Stimulated activated CD4-positive, alpha-beta T cell treated with anti-CD3 and anti-CD28 coated beads, Interleukin-12 subunit alpha, Interleukin-12 subunit beta, amount 100 ng/mL, for 48 hours (primary cell): ENCODE data around the gene CENPX.
A peak's percentile ranks its signal among the peaks of the same experiment; 100 is the strongest.

Source experiments
- DNase-seq, 3 donors: peaks; one replicate each; pipeline ENCODE4 v3.0.0-alpha.2; 2020; ENCODE audit warnings: low read depth in 2 of 3, low spot score in 1 of 3

Gene CENPX

GRCh38 chr17:82023447-82024241, 966 bp upstream of the CENPX start:
- no peak for DNase-seq

- DNase-seq, result peak; percentile 99 to 100 (median 100)
Measured at GRCh38 chr17:82022981-82023446, 336 bp upstream of the CENPX start, which contains the start of gene LRRC45. Gene LRRC45, plus strand, starts transcription at chr17:82023305. Its CDS starts 339 bp downstream, at chr17:82023644.

GRCh38 chr17:82021900-82022309, 773 bp downstream of the CENPX start:
- no peak for DNase-seq

- peak in 2 of 3 donors; percentile 46 to 53 for DNase-seq
Measured at GRCh38 chr17:82021107-82021899, 1.4 kb downstream of the CENPX start.

GRCh38 chr17:82020572-82021106, 2.0 kb downstream of the CENPX start:
- no peak for DNase-seq

- peak in 2 of 3 donors; percentile 68 for DNase-seq
Measured at GRCh38 chr17:82019690-82020571, 2.7 kb downstream of the CENPX start.

GRCh38 chr17:82018989-82019689, 3.5 kb downstream of the CENPX start:
- no peak for DNase-seq

- DNase-seq, result no peak
Measured at GRCh38 chr17:82018152-82018988, 4.3 kb downstream of the CENPX start.

GRCh38 chr17:82017612-82018151, 5.0 kb downstream of the CENPX start:
- no peak for DNase-seq

- DNase-seq, result no peak
Measured at GRCh38 chr17:82016875-82017459, 5.7 kb downstream of the CENPX start.

- no peak for DNase-seq
Measured at GRCh38 chr17:82016061-82016874, 6.4 kb downstream of the CENPX start.

GRCh38 chr17:82015311-82015971, 7.2 kb downstream of the CENPX start:
- no peak for DNase-seq

GRCh38 chr17:82014971-82015310, 7.7 kb downstream of the CENPX start:
- no peak for DNase-seq

- no peak for DNase-seq
Measured at GRCh38 chr17:82014432-82014831, 8.2 kb downstream of the CENPX start.

- no peak for DNase-seq
Measured at GRCh38 chr17:82013772-82014321, 8.8 kb downstream of the CENPX start.

- no peak for DNase-seq
Measured at GRCh38 chr17:82013341-82013740, 9.3 kb downstream of the CENPX start.
